Measurements from ENCODE around the gene RCOR2. TPM values are rescaled to one million over a fixed set of nuclear protein-coding genes. Genes with fewer than 3 reads are reported as not detected.
A peak's percentile ranks its signal among the peaks of the same experiment; 100 is the strongest.

Gene RCOR2
- total and polyA plus RNA-seq, 2 of the 13 experiments (the other 11 are each of a cell fraction or from before 2014, with no cell fraction given): 8.3 to 8.5 TPM

GRCh38 chr11:63871962-63872799 lies 44.8 kb downstream of the RCOR2 start (continued):
- peak; percentile 85 for TF ChIP-seq ARID5B (CRISPR knock-in tag; IDR thresholded peaks at IDR 0.05)
- peak; percentile 95 for TF ChIP-seq SMC3 (IDR thresholded peaks at IDR 0.05; ENCODE audit: low read length)
- TF ChIP-seq POGZ (CRISPR knock-in tag; IDR thresholded peaks at IDR 0.05): peak; percentile 78
- TF ChIP-seq FOXO4 (CRISPR knock-in tag; conservative IDR thresholded peaks at IDR 0.05): no peak
- TF ChIP-seq, protein P1, sequence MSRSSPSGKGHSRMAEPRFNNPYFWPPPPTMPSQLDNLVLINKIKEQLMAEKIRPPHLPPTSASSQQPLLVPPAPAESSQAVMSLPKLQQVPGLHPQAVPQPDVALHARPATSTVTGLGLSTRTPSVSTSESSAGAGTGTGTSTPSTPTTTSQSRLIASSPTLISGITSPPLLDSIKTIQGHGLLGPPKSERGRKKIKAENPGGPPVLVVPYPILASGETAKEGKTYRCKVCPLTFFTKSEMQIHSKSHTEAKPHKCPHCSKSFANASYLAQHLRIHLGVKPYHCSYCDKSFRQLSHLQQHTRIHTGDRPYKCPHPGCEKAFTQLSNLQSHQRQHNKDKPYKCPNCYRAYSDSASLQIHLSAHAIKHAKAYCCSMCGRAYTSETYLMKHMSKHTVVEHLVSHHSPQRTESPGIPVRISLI (CRISPR knock-in tag; IDR thresholded peaks at IDR 0.05; ENCODE audit: borderline replicate concordance): no peak
- peak; percentile 75; the same call in 1 of the 2 replicates for TF ChIP-seq ZNF607 (CRISPR knock-in tag; IDR thresholded peaks at IDR 0.05; ENCODE audit: borderline replicate concordance)
- TF ChIP-seq, protein P2, sequence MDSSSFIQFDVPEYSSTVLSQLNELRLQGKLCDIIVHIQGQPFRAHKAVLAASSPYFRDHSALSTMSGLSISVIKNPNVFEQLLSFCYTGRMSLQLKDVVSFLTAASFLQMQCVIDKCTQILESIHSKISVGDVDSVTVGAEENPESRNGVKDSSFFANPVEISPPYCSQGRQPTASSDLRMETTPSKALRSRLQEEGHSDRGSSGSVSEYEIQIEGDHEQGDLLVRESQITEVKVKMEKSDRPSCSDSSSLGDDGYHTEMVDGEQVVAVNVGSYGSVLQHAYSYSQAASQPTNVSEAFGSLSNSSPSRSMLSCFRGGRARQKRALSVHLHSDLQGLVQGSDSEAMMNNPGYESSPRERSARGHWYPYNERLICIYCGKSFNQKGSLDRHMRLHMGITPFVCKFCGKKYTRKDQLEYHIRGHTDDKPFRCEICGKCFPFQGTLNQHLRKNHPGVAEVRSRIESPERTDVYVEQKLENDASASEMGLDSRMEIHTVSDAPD (CRISPR knock-in tag; IDR thresholded peaks at IDR 0.05): peak; percentile 53; the same call in 1 of the 2 replicates
- TF ChIP-seq, protein P3, sequence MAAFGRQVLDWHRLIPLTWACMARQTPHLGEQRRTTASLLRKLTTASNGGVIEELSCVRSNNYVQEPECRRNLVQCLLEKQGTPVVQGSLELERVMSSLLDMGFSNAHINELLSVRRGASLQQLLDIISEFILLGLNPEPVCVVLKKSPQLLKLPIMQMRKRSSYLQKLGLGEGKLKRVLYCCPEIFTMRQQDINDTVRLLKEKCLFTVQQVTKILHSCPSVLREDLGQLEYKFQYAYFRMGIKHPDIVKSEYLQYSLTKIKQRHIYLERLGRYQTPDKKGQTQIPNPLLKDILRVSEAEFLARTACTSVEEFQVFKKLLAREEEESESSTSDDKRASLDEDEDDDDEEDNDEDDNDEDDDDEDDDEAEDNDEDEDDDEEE (CRISPR knock-in tag; IDR thresholded peaks at IDR 0.05): no peak
- TF ChIP-seq, protein P4, sequence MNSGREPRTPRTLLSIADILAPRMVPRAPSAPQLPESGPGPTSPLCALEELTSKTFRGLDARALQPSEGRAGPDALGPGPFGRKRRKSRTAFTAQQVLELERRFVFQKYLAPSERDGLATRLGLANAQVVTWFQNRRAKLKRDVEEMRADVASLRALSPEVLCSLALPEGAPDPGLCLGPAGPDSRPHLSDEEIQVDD (CRISPR knock-in tag; IDR thresholded peaks at IDR 0.05; ENCODE audit: borderline replicate concordance): no peak
- no peak for TF ChIP-seq RAD51 (IDR thresholded peaks at IDR 0.05; ENCODE audit: borderline replicate concordance)
- TF ChIP-seq CSRNP1 (CRISPR knock-in tag; IDR thresholded peaks at IDR 0.05): 0 out of 2 replicates have a peak, but pooled peaks have one; percentile 58
- no peak for TF ChIP-seq ZNF235 (CRISPR knock-in tag; IDR thresholded peaks at IDR 0.05; ENCODE audit: borderline replicate concordance)

Measured in HepG2 (cell line).